Renal cortical epithelial cell (primary cell): Measurements from ENCODE around the gene INPP5A. TPM values are rescaled to one million over a fixed set of nuclear protein-coding genes. Genes with fewer than 3 reads are reported as not detected.

Experiments
- DNase-seq: peaks from one replicate; pipeline ENCODE4 v3.0.0-alpha.2; 2011; ENCODE audit warnings: low read depth
- total RNA-seq: library from RNA; depleted of rRNA; stranded (reverse); fragments of >200 nt; gene quantifications from 2 replicates; pipeline ENCODE4 v1.2.3, GENCODE V29; 2014

The INPP5A gene
- total RNA-seq, 1 donor from 2014 or later, result 30.7 TPM

- no peak for DNase-seq
Measured at GRCh38 chr10:132715776-132716680, 178.4 kb downstream of the INPP5A start.

DNA sequence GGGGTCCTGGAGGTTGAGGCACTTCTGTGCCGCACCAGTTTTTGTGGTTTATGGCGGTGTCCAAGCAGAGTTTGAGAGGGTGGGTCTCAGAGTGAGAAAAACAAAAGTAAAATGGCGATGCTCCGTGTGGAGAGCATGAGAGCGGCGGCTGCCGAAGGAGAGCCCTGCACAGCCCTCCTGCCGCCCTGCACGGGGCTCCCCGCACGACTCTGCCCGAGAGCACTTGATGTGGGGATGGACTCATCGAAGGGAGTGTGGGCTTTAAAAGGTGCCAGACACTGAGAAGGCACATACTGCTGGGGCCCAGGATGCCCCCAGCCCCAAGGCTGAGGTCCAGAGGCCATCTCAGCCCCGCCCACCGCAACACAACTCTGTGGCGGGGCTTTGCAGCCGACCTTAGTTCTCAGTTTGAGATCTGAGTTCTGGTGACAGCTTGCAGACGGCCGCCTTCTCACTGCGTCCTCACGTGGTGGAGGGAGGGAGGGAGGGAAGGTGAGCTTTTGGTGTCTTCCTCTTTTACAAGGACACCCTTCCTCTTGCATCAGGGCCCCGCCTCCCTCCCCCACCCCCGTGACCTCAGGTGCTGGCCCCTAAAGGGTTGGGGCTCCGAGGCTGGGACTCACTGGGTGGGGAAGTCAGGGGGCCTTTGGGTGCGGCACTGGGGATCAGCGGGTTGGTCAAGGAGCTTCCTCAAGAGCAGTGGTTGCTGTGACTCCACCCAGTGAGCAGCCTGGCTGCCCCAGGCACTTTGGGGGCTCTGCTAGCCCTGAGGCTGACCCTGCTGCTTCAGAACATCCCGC, 179.3 kb downstream of the INPP5A start:
- no peak for DNase-seq

GRCh38 chr10:132721725-132722124, 184.1 kb downstream of the INPP5A start:
- peak; percentile 25 for DNase-seq

GRCh38 chr10:132722394-132723329, 185.1 kb downstream of the INPP5A start:
- no peak for DNase-seq

DNA sequence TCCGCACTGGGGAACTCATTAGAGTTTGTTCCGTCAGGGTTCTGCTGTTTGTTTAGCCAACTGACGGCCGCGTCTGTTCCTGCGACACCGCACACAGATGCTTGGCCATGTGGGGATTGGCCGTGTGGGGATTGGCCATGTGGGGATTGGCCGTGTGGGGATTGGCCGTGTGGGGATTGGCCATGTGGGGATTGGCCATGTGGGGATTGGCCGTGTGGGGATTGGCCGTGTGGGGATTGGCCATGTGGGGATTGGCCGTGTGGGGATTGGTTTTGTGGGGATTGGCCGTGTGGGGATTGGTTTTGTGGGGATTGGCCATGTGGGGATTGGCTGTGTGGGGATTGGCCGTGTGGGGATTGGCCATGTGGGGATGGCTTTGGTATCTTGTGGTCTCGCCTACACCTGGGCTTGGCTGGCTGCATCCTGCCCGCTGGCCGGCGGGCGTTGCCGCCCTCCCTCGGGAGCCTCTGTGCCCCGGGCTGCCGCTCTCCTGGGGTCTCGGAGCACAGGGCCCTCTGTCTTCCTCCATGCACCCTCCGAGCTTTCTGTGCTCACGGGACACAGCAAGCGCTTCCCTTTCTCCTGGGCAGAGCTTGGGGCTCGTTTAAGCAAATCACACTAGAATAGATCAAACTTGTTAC, 185.9 kb downstream of the INPP5A start:
- no peak for DNase-seq

- no peak for DNase-seq
Measured at GRCh38 chr10:132724446-132724845, 186.9 kb downstream of the INPP5A start.

DNA sequence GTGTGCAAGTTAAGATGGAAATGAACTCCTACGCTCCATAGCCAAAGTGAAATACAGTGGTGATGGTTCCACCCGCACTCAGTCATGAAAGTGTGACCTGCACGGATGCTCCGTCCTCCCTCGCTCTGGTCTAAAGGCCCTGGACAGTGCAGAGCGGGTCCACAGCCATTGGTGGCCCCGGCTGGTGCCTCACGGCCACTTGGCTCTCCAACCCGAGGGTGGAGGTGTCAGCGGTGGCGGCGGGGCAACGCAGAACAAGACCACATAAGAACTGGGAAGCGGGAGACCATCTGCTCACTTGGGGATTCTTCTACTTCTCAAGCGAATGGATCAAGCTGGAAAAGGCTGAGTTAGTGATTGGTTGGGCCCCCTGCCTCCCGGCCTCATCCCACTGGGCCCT, 187.6 kb downstream of the INPP5A start:
- DNase-seq, result no peak

GRCh38 chr10:132726194-132726593, 188.6 kb downstream of the INPP5A start:
- no peak for DNase-seq

DNA sequence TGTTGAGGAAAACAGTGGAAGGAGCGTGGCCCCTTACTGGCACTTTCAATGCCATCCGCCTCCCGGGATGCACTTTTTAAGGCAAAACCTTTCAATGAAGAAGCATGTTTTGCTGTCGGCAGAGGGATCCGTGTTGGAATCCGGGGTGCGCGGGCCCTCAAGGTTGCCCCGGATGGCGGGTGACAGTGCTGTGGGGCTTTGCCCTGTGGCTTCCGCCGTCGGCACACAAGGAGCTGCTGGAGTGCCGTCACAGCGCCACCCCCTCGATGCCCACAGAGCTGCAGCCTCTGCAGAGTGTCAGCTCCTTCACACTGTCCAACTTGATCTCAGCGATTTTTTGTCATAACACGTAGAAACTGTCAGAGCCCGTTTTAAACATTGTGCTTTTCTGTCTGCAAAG, 189.4 kb downstream of the INPP5A start:
- no peak for DNase-seq

GRCh38 chr10:132727411-132727810, 189.8 kb downstream of the INPP5A start:
- no peak for DNase-seq

GRCh38 chr10:132728321-132728720, 190.7 kb downstream of the INPP5A start:
- no peak for DNase-seq

DNA sequence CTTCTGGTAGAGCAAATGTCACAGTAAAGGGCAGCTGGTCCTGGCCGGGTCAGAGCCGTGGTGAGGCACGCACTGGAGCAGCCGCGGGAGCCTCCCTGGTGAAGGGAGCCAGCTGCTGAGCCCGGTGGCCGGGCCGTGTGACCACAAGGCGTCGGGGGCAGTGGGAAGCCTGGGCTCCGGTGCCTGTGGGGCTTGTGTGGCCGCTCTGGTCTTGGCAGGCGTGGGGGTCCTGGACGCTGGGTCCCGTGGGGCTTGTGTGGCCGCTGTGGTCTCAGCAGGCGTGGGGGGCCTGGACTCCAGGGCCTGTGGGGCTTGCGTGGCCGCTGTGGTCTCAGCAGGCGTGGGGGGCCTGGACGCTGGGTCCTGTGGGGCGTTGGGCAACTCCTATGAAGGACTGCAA, 191.2 kb downstream of the INPP5A start:
- no peak for DNase-seq

GRCh38 chr10:132729810-132730572, 192.4 kb downstream of the INPP5A start:
- no peak for DNase-seq

- no peak for DNase-seq
Measured at GRCh38 chr10:132730573-132730953, 193.0 kb downstream of the INPP5A start.

GRCh38 chr10:132732518-132732917, 194.9 kb downstream of the INPP5A start:
- no peak for DNase-seq

DNA sequence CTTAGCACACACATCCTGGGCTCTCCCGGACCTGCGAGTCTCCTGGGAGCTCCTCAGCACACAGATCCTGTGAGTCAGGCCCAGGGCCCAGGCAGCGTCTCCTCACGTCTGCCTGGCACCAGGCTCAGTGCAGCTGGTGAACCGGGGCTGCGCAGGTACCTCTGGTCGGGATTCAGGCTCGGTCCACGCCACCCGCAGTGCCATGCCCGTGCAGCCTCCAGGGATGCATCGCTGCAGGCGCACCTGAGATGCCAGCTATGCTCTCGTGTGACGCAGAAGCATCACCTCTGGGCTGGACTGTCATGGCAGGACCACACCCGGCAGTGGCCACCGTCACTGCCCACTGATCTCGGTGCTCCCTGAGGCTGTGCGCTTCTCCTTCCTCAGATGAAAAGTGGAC, 196.3 kb downstream of the INPP5A start:
- DNase-seq, result no peak

GRCh38 chr10:132735341-132735775, 197.8 kb downstream of the INPP5A start:
- DNase-seq, result no peak

- DNase-seq, result no peak
Measured at GRCh38 chr10:132735923-132736391, 198.4 kb downstream of the INPP5A start.

GRCh38 chr10:132737390-132738048, 199.9 kb downstream of the INPP5A start:
- no peak for DNase-seq
